NCI-H748 (cell line): ENCODE measurements around the gene PTCRA.
"Not testable (repeated sequence)": the region's sequence is repeated elsewhere in the genome, so short reads cannot be mapped to it uniquely, and the experiment has no call there.

ENCODE experiments used
- DNase-seq: peaks from one replicate; lab custom pipeline; 2025; ENCODE audit not compliant: unreplicated experiment; lab: John Stamatoyannopoulos, UW

The PTCRA gene

GRCh38 chr6:42939810-42940167, 23.9 kb downstream of the PTCRA start:
- no peak for DNase-seq

- no peak for DNase-seq
These were observed 24.7 kb downstream of the PTCRA start for GRCh38 chr6:42940493-42941045.

GRCh38 chr6:42941356-42941755, 25.5 kb downstream of the PTCRA start:
- not testable (repeated sequence) for DNase-seq

GRCh38 chr6:42942444-42942843, 26.6 kb downstream of the PTCRA start:
- DNase-seq, result no peak

- DNase-seq, result no peak
These were observed 32.1 kb downstream of the PTCRA start for GRCh38 chr6:42947950-42948349.

- no peak for DNase-seq
These were observed 36.5 kb downstream of the PTCRA start for GRCh38 chr6:42952389-42952788.

- DNase-seq, result not testable (repeated sequence)
These were observed 38.6 kb downstream of the PTCRA start for GRCh38 chr6:42954405-42954804.

GRCh38 chr6:42958125-42958524, 42.3 kb downstream of the PTCRA start:
- no peak for DNase-seq

GRCh38 chr6:42959917-42960242, 44.0 kb downstream of the PTCRA start:
- DNase-seq, result no peak

GRCh38 chr6:42960243-42961019, 44.6 kb downstream of the PTCRA start, which contains the start of gene GNMT:
TSS of gene GNMT (plus strand) at chr6:42960754. CDS start at chr6:42960768, 14 bp downstream.
- DNase-seq, result peak; percentile 90

- DNase-seq, result no peak
These were observed 45.2 kb downstream of the PTCRA start for GRCh38 chr6:42961020-42961470.

- DNase-seq, result no peak
These were observed 46.2 kb downstream of the PTCRA start for GRCh38 chr6:42962096-42962495.

GRCh38 chr6:42962502-42963178, 46.8 kb downstream of the PTCRA start:
- DNase-seq, result no peak

GRCh38 chr6:42963179-42963854, 47.5 kb downstream of the PTCRA start:
- no peak for DNase-seq

GRCh38 chr6:42963855-42964605, 48.2 kb downstream of the PTCRA start:
- DNase-seq, result peak; percentile 29

- DNase-seq, result no peak
These were observed 50.7 kb downstream of the PTCRA start for GRCh38 chr6:42966571-42966970.

GRCh38 chr6:42967228-42967627, 51.4 kb downstream of the PTCRA start:
- DNase-seq, result no peak

- no peak for DNase-seq
These were observed 52.4 kb downstream of the PTCRA start for GRCh38 chr6:42968126-42968701.

- DNase-seq, result no peak
These were observed 52.9 kb downstream of the PTCRA start for GRCh38 chr6:42968783-42969182.

- no peak for DNase-seq
These were observed 53.6 kb downstream of the PTCRA start for GRCh38 chr6:42969431-42969830.

- DNase-seq, result no peak
These were observed 54.1 kb downstream of the PTCRA start for GRCh38 chr6:42969934-42970333.
